ENCODE results near the gene BICD1. TPM values are rescaled to one million over a fixed set of nuclear protein-coding genes. Genes with fewer than 3 reads are reported as not detected.
A peak's percentile ranks its signal among the peaks of the same experiment; 100 is the strongest.

BICD1 gene
- total RNA-seq (10 to 100 TPM in 4 of 10 donors, 1 to 10 TPM in 6; 4.7 to 14.7 (median 9.6) TPM), polyA plus RNA-seq (1 to 10 TPM; 2.5 to 4.2 TPM)
- long read RNA-seq, donor 1, partial matches to known transcripts: 3 of 4 reads
- long read RNA-seq, donor 1, other reads (novel, unspliced or antisense): 1 of 4 reads
- long read RNA-seq, donor 2, full-length matches to known transcripts: 3 of 6 reads
- long read RNA-seq, donor 2, partial matches to known transcripts: 2 of 6 reads
- long read RNA-seq, donor 2, other reads (novel, unspliced or antisense): 1 of 6 reads
- long read RNA-seq, donor 3, full-length matches to known transcripts: 3 of 8 reads
- long read RNA-seq, donor 3, partial matches to known transcripts: 3 of 8 reads
- long read RNA-seq, donor 3, other reads (novel, unspliced or antisense): 2 of 8 reads

DNA sequence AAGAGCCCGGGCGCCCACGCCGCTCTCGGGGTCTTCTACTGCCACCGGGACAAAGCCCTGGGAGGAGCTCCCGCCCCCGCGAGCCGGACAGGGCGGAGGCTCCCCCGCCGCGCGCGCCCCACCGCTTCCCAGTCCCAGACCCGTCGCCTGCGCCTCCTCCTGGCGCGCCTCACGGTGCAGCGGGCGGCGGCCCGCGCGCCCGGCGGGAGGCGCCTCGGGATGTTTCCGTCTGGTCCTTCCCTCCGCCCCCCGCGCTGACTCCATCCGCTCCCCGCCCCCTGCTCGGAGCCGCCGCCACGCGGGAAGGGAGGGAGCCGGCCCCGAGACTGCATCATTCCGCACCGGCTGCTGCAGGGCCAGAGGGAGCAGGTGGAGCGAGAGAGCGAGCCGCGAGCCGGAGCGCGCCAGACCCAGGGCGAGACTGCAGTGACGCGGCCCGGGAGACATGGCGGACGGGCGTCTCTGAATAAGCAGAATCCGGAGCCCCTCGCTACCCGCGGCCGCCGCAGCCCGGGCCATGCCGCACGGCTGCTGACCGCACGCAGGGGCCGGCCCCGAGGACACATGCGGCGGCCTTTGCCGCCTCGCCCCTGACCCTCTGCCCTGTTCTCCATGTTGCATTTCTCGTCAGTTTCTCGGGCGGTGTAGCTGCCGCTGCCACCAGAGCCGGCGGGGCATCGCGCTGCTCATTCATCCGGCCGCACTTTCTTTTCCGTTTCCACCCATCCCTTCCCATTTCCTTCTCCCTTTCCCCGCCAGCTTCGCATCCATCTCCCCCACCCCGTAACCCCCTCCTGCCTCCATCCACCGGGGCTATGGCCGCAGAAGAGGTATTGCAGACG lies at the start of gene BICD1:
TSS of gene BICD1 (plus strand) at position 331 of the 842 bp plus-strand sequence. CDS start at position 816, 485 bp downstream.
- TF ChIP-seq, protein P1, sequence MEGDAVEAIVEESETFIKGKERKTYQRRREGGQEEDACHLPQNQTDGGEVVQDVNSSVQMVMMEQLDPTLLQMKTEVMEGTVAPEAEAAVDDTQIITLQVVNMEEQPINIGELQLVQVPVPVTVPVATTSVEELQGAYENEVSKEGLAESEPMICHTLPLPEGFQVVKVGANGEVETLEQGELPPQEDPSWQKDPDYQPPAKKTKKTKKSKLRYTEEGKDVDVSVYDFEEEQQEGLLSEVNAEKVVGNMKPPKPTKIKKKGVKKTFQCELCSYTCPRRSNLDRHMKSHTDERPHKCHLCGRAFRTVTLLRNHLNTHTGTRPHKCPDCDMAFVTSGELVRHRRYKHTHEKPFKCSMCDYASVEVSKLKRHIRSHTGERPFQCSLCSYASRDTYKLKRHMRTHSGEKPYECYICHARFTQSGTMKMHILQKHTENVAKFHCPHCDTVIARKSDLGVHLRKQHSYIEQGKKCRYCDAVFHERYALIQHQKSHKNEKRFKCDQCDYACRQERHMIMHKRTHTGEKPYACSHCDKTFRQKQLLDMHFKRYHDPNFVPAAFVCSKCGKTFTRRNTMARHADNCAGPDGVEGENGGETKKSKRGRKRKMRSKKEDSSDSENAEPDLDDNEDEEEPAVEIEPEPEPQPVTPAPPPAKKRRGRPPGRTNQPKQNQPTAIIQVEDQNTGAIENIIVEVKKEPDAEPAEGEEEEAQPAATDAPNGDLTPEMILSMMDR (IDR thresholded peaks at IDR 0.05): peak in 8 of 9 donors; percentile 30 to 73 (median 43)
- Histone ChIP-seq H3K4me3 (peak within 1 kb of the TSS; percentile 79 to 99 (median 94)), H3K27ac (peak within 1 kb of the TSS; percentile 75 to 95 (median 90)), H3K4me1 (peaks cover 0 to 47% (median 30%) of the 10 kb centered on the region in 9 donors), H3K9me3 (no peaks in the 10 kb centered on the region), H3K27me3 (no peaks in the 10 kb centered on the region), H3K36me3 (peaks cover 0 to under 1% (median 0%) of the 10 kb centered on the region in 9 donors)
- DNase-seq: peak; percentile 92
- 0 to 1% methylated on average over 77 to 95 of the region's 96 CpGs for WGBS, 2 donors
- intact Hi-C loops (cut with DNase I): loop anchor here in 1 of 10 donors (10.0 kb wide), 1 partner anchor 452 kb away; the partner anchor contains the start of gene ETFBKMT
- ATAC-seq: peak; percentile 97 to 99 (median 97)

GRCh38 chr12:32061033-32061432 lies 45.6 kb upstream of the BICD1 start:
- Histone ChIP-seq H3K27ac (no peak overlapping the region), H3K27me3 (no peaks in the 10 kb centered on the region), H3K4me3 (no peak overlapping the region), H3K9me3 (no peaks in the 10 kb centered on the region), H3K36me3 (no peaks in the 10 kb centered on the region), H3K4me1 (peaks cover 0 to 3% (median 0%) of the 10 kb centered on the region in 9 donors)
- ATAC-seq (no peak), DNase-seq (no peak)
- WGBS, 2 donors: 97 to 99% methylated on average over 3 of the region's 3 CpGs
- intact Hi-C loops (cut with DNase I): loop anchor here in 7 of 10 donors (2.0 to 10.0 kb wide), 8 partner anchors 234 to 656 kb away; partner anchors contain the start of gene DNM1L (in 1 of the 7)
- TF ChIP-seq, protein P1 (IDR thresholded peaks at IDR 0.05): no peak

- no peak overlapping the region for H3K4me3 ChIP-seq
- no peaks in the 10 kb centered on the region for H3K9me3 ChIP-seq
- DNase-seq (no peak), ATAC-seq (no peak)
- H3K27ac ChIP-seq: no peak overlapping the region
- no peaks in the 10 kb centered on the region for H3K36me3 ChIP-seq
- intact Hi-C loops (cut with DNase I): loop anchor here in 6 of 10 donors (5.0 to 10.0 kb wide), 7 partner anchors 232 to 658 kb away; partner anchors contain the start of gene DNM1L (in 1 of the 6)
- H3K4me1 ChIP-seq: peaks cover 0 to 3% (median 0%) of the 10 kb centered on the region in 9 donors
- H3K27me3 ChIP-seq: no peaks in the 10 kb centered on the region
- WGBS, 2 donors: 39 to 49% methylated on average over 2 of the region's 2 CpGs
- TF ChIP-seq, protein P1 (IDR thresholded peaks at IDR 0.05): no peak
These were observed 43.8 kb upstream of the BICD1 start for GRCh38 chr12:32062881-32063280.

DNA sequence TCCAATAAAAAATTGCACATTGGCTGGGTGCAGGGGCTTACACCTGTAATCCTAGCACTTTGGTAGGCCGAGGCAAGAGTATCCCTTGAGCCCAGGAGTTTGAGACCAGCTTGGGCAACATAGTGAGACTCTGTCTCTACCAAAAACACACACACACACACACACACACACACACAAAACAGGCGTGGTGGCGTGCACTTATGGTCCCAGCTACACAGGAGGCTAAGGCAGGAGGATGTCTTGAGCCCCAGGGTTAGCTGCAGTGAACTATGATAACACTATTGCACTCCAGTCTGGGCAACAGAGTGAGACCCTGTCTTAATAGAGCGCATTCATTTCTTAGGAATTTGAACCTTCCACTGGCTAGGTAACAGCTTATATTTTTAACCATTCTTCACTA lies 42.9 kb upstream of the BICD1 start:
- WGBS, 2 donors: 93 to 94% methylated on average over 4 of the region's 4 CpGs
- Histone ChIP-seq H3K9me3 (no peaks in the 10 kb centered on the region), H3K27ac (no peak overlapping the region), H3K27me3 (no peaks in the 10 kb centered on the region), H3K4me3 (no peak overlapping the region), H3K4me1 (peaks cover 0 to 3% (median 0%) of the 10 kb centered on the region in 9 donors), H3K36me3 (no peaks in the 10 kb centered on the region)
- intact Hi-C loops (cut with DNase I): loop anchor here in 6 of 10 donors (5.0 to 10.0 kb wide), 7 partner anchors 231 to 659 kb away; partner anchors contain the start of gene DNM1L (in 1 of the 6)
- DNase-seq (no peak), ATAC-seq (no peak)
- TF ChIP-seq, protein P1 (IDR thresholded peaks at IDR 0.05): no peak
